ENCODE data around the gene IL25. TPM values are rescaled to one million over a fixed set of nuclear protein-coding genes. Genes with fewer than 3 reads are reported as not detected.

IL25 gene
- total and polyA plus RNA-seq, 2 of the 8 experiments (the other 6 are each of a cell fraction or from before 2014, with no cell fraction given): not detected

GRCh38 chr14:23380976-23381375 lies 8.4 kb downstream of the IL25 start (continued):
- no peak for TF ChIP-seq CHD7 (IDR thresholded peaks at IDR 0.05; ENCODE audit: insufficient replicate concordance, low read length)
- no peak for TF ChIP-seq TBP (IDR thresholded peaks at IDR 0.05; ENCODE audit: low read depth, low read length)
- TF ChIP-seq POU5F1 (IDR thresholded peaks at IDR 0.05; ENCODE audit: low read depth, low read length): no peak
- TF ChIP-seq ATF2 (IDR thresholded peaks at IDR 0.05; ENCODE audit: low read length): no peak
- no peak for TF ChIP-seq CTBP2 (IDR thresholded peaks at IDR 0.05; ENCODE audit: borderline replicate concordance, insufficient read depth, insufficient read length, low read length)
- no peak for TF ChIP-seq E2F6 (IDR thresholded peaks at IDR 0.05)
- TF ChIP-seq CBX8 (IDR thresholded peaks at IDR 0.05; ENCODE audit: borderline replicate concordance, low read depth, low read length): no peak
- no peak for TF ChIP-seq TEAD4 (IDR thresholded peaks at IDR 0.05; ENCODE audit: low read depth, low read length)
- TF ChIP-seq EZH2 (IDR thresholded peaks at IDR 0.05; ENCODE audit: low read depth, low read length, severe bottlenecking): no peak

Measured in H1 (cell line).